K562 (cell line): ENCODE data around the gene CLEC2D. TPM values are rescaled to one million over a fixed set of nuclear protein-coding genes. Genes with fewer than 3 reads are reported as not detected.

ENCODE experiments used
- DDX20 ChIP-seq: fragments of 450-650 bp; IDR thresholded peaks from 2 replicates; pipeline ENCODE4 v1.6.1; 2016; ENCODE audit warnings: missing genetic modification characterization, low read depth, mild to moderate bottlenecking, missing compliant biosample characterization, moderate library complexity
- ID3 ChIP-seq, 2 experiments: fragments of 250-450 bp in 1 of 2; fragments of 450-650 bp in 1 of 2; sonication (Bioruptor Pico) in 1 of 2; IDR thresholded peaks; 2 replicates each; pipeline versions ENCODE4 v1.6.1 to v1.8.0; 2016 to 2021; ENCODE audit warnings: mild to moderate bottlenecking in 2 of 2, moderate library complexity in 2 of 2, missing compliant biosample characterization in 1 of 2, missing genetic modification characterization in 1 of 2
- NFE2 ChIP-seq: IDR thresholded peaks from 2 replicates; pipeline ENCODE4 v1.6.1; 2014; ENCODE audit warnings: antibody characterized with exemption, low read depth
- U2AF1 ChIP-seq: fragments of 200-400 bp; formaldehyde crosslinking; optimal IDR thresholded peaks from 2 replicates; pipeline ENCODE3; 2017; ENCODE audit warnings: mild to moderate bottlenecking, low read depth, low read length, moderate library complexity
- XRCC5 ChIP-seq: fragments of 200-400 bp; formaldehyde crosslinking; IDR thresholded peaks from 2 replicates; pipeline ENCODE4 v1.6.1; 2017; ENCODE audit warnings: low read depth, mild to moderate bottlenecking, low read length
- ZNF407 ChIP-seq: fragments of 450-650 bp; IDR thresholded peaks from 2 replicates; pipeline ENCODE4 v1.6.1; 2016; ENCODE audit warnings: low read depth
- polyA plus RNA-seq, 8 experiments: library from polyadenylated mRNA; depleted of rRNA in 4 of 8; stranded (reverse) in 5 of 8; unstranded in 3 of 8; fragments of >200 nt; fragmentation: Nextera tagmentation in 2 of 8; fragmentation: Illumina TruSeq in 1 of 8; extraction: Ambion mirVana in 2 of 8; extraction: Trizol in 1 of 8; gene quantifications; 2 replicates each; pipeline versions ENCODE4 v1.2.1 to v1.2.3, GENCODE V29; 2011 to 2014; ENCODE audit warnings: inconsistent platforms in 1 of 8, missing spikeins in 1 of 8
- total RNA-seq, 7 experiments: library from RNA; depleted of rRNA in 6 of 7; stranded (reverse); fragments of >200 nt in 6 of 7; fragmentation: Illumina TruSeq in 2 of 7; extraction: Trizol in 2 of 7; gene quantifications; 2 replicates each; pipeline versions ENCODE4 v1.2.1 to v1.2.3, GENCODE V29; 2011 to 2021; ENCODE audit warnings: low replicate concordance in 1 of 7
- TF ChIP-seq, protein P1 (sequence below): fragments of 250-450 bp; sonication (Bioruptor Pico); IDR thresholded peaks from 2 replicates; pipeline ENCODE4 v1.4.0; 2020; ENCODE audit warnings: mild to moderate bottlenecking
- TF ChIP-seq, protein P2 (sequence below): fragments of 450-650 bp; IDR thresholded peaks from 2 replicates; pipeline ENCODE4 v1.6.1; 2018; ENCODE audit warnings: mild to moderate bottlenecking, low read depth; ENCODE audit not compliant: partially characterized antibody
- TF ChIP-seq, protein P3 (sequence below), 2 experiments: fragments of 450-650 bp; IDR thresholded peaks; 2 replicates each; pipeline ENCODE4 v1.6.1; 2016
- TF ChIP-seq, protein P4 (sequence below): fragments of 450-650 bp; IDR thresholded peaks from 2 replicates; pipeline ENCODE4 v1.6.1; 2016

CLEC2D gene
- total and polyA plus RNA-seq, 9 of the 15 experiments (the other 6 are each of a cell fraction or from before 2014, with no cell fraction given) = 1.4 to 5.0 (median 2.2) TPM

GRCh38 chr12:9673404-9674225 is 4.1 kb downstream of the CLEC2D start (continued):
- no peak for TF ChIP-seq ID3 (CRISPR knock-in tag; IDR thresholded peaks at IDR 0.05)
- TF ChIP-seq ID3 (tag; IDR thresholded peaks at IDR 0.05) = no peak
- no peak for TF ChIP-seq ZNF407
- TF ChIP-seq, protein P1, sequence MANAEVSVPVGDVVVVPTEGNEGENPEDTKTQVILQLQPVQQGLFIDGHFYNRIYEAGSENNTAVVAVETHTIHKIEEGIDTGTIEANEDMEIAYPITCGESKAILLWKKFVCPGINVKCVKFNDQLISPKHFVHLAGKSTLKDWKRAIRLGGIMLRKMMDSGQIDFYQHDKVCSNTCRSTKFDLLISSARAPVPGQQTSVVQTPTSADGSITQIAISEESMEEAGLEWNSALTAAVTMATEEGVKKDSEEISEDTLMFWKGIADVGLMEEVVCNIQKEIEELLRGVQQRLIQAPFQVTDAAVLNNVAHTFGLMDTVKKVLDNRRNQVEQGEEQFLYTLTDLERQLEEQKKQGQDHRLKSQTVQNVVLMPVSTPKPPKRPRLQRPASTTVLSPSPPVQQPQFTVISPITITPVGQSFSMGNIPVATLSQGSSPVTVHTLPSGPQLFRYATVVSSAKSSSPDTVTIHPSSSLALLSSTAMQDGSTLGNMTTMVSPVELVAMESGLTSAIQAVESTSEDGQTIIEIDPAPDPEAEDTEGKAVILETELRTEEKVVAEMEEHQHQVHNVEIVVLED (CRISPR knock-in tag) = no peak
- TF ChIP-seq XRCC5 = no peak
- TF ChIP-seq, protein P2, sequence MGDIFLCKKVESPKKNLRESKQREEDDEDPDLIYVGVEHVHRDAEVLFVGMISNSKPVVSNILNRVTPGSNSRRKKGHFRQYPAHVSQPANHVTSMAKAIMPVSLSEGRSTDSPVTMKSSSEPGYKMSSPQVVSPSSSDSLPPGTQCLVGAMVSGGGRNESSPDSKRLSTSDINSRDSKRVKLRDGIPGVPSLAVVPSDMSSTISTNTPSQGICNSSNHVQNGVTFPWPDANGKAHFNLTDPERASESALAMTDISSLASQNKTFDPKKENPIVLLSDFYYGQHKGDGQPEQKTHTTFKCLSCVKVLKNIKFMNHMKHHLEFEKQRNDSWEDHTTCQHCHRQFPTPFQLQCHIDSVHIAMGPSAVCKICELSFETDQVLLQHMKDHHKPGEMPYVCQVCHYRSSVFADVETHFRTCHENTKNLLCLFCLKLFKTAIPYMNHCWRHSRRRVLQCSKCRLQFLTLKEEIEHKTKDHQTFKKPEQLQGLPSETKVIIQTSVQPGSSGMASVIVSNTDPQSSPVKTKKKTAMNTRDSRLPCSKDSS = no peak
- TF ChIP-seq NFE2 = peak; percentile 62
- no peak for TF ChIP-seq DDX20 (tag)
- TF ChIP-seq, protein P3, sequence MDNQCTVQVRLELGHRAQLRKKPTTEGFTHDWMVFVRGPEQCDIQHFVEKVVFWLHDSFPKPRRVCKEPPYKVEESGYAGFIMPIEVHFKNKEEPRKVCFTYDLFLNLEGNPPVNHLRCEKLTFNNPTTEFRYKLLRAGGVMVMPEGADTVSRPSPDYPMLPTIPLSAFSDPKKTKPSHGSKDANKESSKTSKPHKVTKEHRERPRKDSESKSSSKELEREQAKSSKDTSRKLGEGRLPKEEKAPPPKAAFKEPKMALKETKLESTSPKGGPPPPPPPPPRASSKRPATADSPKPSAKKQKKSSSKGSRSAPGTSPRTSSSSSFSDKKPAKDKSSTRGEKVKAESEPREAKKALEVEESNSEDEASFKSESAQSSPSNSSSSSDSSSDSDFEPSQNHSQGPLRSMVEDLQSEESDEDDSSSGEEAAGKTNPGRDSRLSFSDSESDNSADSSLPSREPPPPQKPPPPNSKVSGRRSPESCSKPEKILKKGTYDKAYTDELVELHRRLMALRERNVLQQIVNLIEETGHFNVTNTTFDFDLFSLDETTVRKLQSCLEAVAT (IDR thresholded peaks at IDR 0.05) = peak in 1 of 2 experiments; percentile 36; a peak in 1 of 4 replicates
- TF ChIP-seq U2AF1 = no peak
- TF ChIP-seq, protein P4, sequence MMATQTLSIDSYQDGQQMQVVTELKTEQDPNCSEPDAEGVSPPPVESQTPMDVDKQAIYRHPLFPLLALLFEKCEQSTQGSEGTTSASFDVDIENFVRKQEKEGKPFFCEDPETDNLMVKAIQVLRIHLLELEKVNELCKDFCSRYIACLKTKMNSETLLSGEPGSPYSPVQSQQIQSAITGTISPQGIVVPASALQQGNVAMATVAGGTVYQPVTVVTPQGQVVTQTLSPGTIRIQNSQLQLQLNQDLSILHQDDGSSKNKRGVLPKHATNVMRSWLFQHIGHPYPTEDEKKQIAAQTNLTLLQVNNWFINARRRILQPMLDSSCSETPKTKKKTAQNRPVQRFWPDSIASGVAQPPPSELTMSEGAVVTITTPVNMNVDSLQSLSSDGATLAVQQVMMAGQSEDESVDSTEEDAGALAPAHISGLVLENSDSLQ = 0 out of 2 replicates have a peak, but pooled peaks have one; percentile 9
